Neural progenitor cell (in vitro differentiated cells): ENCODE data around the gene SPATC1L. TPM values are rescaled to one million over a fixed set of nuclear protein-coding genes. Genes with fewer than 3 reads are reported as not detected.
A peak's percentile ranks its signal among the peaks of the same experiment; 100 is the strongest.
"Not testable (repeated sequence)": the region's sequence is repeated elsewhere in the genome, so short reads cannot be mapped to it uniquely, and the experiment has no call there.

ENCODE experiments used
- DNase-seq: peaks from one replicate; pipeline ENCODE4 v3.0.0-alpha.2; 2016; ENCODE audit warnings: low spot score
- H2AFZ ChIP-seq: fragments of 200-600 bp; sonication (generic); replicated peaks from 2 replicates; pipeline ENCODE4 v1.6.1; 2016; ENCODE audit warnings: antibody characterized with exemption
- H3F3A ChIP-seq: fragments of 200-600 bp; sonication (generic); 2 replicates; pipeline ENCODE4 v1.6.1; 2016; ENCODE audit warnings: antibody characterized with exemption, low read depth
- H3K27ac ChIP-seq: fragments of 200-600 bp; sonication (generic); 2 replicates; pipeline ENCODE4 v1.5.1; 2016; ENCODE audit warnings: mild to moderate bottlenecking
- H3K27me3 ChIP-seq: fragments of 200-600 bp; sonication (generic); 2 replicates; pipeline ENCODE4 v1.6.1; 2016; ENCODE audit warnings: mild to moderate bottlenecking, moderate library complexity
- H3K36me3 ChIP-seq: fragments of 200-600 bp; sonication (generic); 2 replicates; pipeline ENCODE4 v1.5.1; 2016
- H3K4me1 ChIP-seq: fragments of 200-600 bp; sonication (generic); 2 replicates; pipeline ENCODE4 v1.6.1; 2016; ENCODE audit warnings: mixed run types
- H3K4me2 ChIP-seq: fragments of 200-600 bp; sonication (generic); 2 replicates; pipeline ENCODE4 v1.6.1; 2016
- H3K4me3 ChIP-seq: fragments of 200-600 bp; sonication (generic); 2 replicates; pipeline ENCODE4 v1.5.1; 2016
- H3K79me2 ChIP-seq: fragments of 200-600 bp; sonication (generic); 2 replicates; pipeline ENCODE4 v1.6.1; 2016; ENCODE audit warnings: low read depth
- H3K9ac ChIP-seq: fragments of 200-600 bp; sonication (generic); 2 replicates; pipeline ENCODE4 v1.6.1; 2016
- H3K9me3 ChIP-seq: fragments of 200-600 bp; sonication (generic); 2 replicates; pipeline ENCODE4 v1.5.1; 2016; ENCODE audit warnings: low read depth
- H4K20me1 ChIP-seq: fragments of 200-600 bp; sonication (generic); 2 replicates; pipeline ENCODE4 v1.6.1; 2016; ENCODE audit warnings: low read depth
- H3K27ac Mint-ChIP-seq: 3 replicates; pipeline ENCODE4 v1.8.0; 2021; ENCODE audit warnings: mixed read lengths
- H3K27me3 Mint-ChIP-seq: 2 replicates; pipeline ENCODE4 v1.8.0; 2022; ENCODE audit warnings: low read depth, mild to moderate bottlenecking, inconsistent platforms, moderate library complexity, mixed read lengths; ENCODE audit not compliant: insufficient read depth
- H3K36me3 Mint-ChIP-seq: 3 replicates; pipeline ENCODE4 v1.8.0; 2021; ENCODE audit warnings: mixed read lengths
- H3K4me1 Mint-ChIP-seq: 3 replicates; pipeline ENCODE4 v1.8.0; 2021; ENCODE audit warnings: mixed read lengths
- H3K4me3 Mint-ChIP-seq: 3 replicates; pipeline ENCODE4 v1.8.0; 2021; ENCODE audit warnings: mild to moderate bottlenecking, moderate library complexity, mixed read lengths
- H3K9me3 Mint-ChIP-seq: 3 replicates; pipeline ENCODE4 v1.8.0; 2020; ENCODE audit warnings: mixed read lengths
- EZH2 ChIP-seq: fragments of 200-600 bp; sonication (generic); IDR thresholded peaks from 2 replicates; pipeline ENCODE4 v1.6.1; 2017; ENCODE audit warnings: antibody characterized with exemption, mild to moderate bottlenecking, moderate library complexity
- EZH2phosphoT487 ChIP-seq: fragments of 200-600 bp; sonication (generic); IDR thresholded peaks from 2 replicates; pipeline ENCODE4 v1.6.1; 2017; ENCODE audit warnings: antibody characterized with exemption
- total RNA-seq: library from RNA; depleted of rRNA; stranded (reverse); fragments of >200 nt; gene quantifications from 2 replicates; pipeline ENCODE4 v1.2.3, GENCODE V29; 2015; ENCODE audit warnings: low replicate concordance
- TF ChIP-seq, protein P1 (sequence below): fragments of 200-600 bp; sonication (generic); IDR thresholded peaks from 2 replicates; pipeline ENCODE4 v1.5.1; 2017; ENCODE audit warnings: antibody characterized with exemption, mild to moderate bottlenecking

The SPATC1L gene
- total RNA-seq, 1 donor from 2014 or later, result 5.1 TPM

DNA sequence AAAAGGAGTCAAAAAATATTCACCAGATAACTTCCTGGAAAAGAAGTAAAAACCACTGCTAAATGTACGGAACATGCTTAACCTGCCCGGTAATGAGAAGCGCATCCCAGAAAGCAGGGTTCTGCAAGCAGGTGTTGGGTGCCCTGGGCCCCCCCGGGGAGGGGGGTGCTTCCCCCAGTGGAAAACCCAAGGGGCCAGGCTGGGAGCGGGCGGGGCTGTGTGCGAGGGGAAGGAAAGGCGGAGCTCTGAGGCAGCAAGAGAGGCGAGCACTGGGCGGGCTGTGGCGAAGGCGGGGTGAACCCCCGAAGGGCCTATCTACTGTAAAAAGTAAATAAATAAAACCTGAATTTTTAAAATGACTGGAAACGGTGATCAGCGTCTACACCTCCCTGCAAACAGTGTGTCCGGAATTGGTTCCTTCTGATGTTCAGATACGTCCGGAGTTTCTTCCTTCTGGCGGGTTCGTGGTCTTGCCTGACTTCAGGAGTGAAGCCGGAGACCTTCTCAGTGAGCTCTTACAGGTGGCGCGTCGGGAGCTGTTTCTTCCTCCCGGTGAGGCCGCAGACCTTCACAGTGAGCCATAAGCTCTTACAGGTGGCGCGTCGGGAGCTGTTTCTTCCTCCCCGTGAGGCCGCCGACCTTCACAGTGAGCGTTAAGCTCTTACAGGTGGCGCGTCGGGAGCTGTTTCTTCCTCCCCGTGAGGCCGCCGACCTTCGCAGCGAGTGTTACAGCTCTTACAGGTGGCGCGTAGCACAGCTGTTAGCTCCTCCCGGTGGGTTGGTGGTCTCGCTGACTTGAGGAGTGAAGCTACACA lies 42.3 kb downstream of the SPATC1L start:
- H2AFZ ChIP-seq, result no peak overlapping the region
- no peaks in the 10 kb centered on the region for H4K20me1 ChIP-seq
- H3K79me2 ChIP-seq, result no peaks in the 10 kb centered on the region
- H3K9me3 Mint-ChIP-seq, result peaks cover 2% of the 10 kb centered on the region
- peak; percentile 37 for DNase-seq
- peaks cover 4% of the 10 kb centered on the region for H3F3A ChIP-seq
- TF ChIP-seq, protein P1, sequence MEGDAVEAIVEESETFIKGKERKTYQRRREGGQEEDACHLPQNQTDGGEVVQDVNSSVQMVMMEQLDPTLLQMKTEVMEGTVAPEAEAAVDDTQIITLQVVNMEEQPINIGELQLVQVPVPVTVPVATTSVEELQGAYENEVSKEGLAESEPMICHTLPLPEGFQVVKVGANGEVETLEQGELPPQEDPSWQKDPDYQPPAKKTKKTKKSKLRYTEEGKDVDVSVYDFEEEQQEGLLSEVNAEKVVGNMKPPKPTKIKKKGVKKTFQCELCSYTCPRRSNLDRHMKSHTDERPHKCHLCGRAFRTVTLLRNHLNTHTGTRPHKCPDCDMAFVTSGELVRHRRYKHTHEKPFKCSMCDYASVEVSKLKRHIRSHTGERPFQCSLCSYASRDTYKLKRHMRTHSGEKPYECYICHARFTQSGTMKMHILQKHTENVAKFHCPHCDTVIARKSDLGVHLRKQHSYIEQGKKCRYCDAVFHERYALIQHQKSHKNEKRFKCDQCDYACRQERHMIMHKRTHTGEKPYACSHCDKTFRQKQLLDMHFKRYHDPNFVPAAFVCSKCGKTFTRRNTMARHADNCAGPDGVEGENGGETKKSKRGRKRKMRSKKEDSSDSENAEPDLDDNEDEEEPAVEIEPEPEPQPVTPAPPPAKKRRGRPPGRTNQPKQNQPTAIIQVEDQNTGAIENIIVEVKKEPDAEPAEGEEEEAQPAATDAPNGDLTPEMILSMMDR, result no peak
- TF ChIP-seq EZH2phosphoT487 (peak; percentile 58), EZH2 (peak; percentile 82)
- H3K4me1 Mint-ChIP-seq, result peaks cover 13% of the 10 kb centered on the region
- H3K27ac Mint-ChIP-seq, result no peak overlapping the region
- H3K9me3 ChIP-seq, result no peaks in the 10 kb centered on the region
- no peaks in the 10 kb centered on the region for H3K36me3 Mint-ChIP-seq
- peak overlapping the region; percentile 54 for H3K4me2 ChIP-seq
- no peak overlapping the region for H3K27ac ChIP-seq
- peak overlapping the region; percentile 28 for H3K4me3 ChIP-seq
- no peaks in the 10 kb centered on the region for H3K36me3 ChIP-seq
- no peak overlapping the region for H3K4me3 Mint-ChIP-seq
- H3K27me3 Mint-ChIP-seq, result peaks cover 13% of the 10 kb centered on the region
- H3K27me3 ChIP-seq, result peaks cover 46% of the 10 kb centered on the region
- no peak overlapping the region for H3K9ac ChIP-seq
- H3K4me1 ChIP-seq, result no peaks in the 10 kb centered on the region

DNA sequence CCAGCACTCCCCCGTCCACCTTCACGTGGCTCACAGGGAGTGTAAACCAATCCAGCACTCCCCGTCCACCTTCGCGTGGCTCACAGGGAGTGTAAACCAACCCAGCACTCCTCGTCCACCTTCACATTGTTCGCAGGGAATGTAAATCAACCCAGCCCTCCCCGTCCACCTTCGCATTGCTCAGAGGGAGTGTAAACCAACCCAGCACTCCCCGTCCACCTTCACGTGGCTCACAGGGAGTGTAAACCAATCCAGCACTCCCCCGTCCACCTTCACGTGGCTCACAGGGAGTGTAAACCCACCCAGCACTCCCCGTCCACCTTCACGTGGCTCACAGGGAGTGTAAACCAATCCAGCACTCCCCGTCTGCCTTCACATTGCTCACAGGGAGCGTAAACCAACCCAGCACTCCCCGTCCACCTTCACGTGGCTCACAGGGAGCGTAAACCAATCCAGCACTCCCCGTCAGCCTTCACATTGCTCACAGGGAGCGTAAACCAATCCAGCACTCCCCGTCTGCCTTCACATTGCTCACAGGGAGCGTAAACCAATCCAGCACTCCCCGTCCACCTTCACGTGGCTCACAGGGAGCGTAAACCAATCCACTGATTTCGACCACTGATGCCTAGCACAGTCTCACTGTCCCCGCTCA lies 43.8 kb downstream of the SPATC1L start:
- H3F3A ChIP-seq, DNase-seq, H3K9me3 ChIP-seq, H3K79me2 ChIP-seq, H3K9me3 Mint-ChIP-seq, H3K4me1 ChIP-seq, H3K27ac ChIP-seq, H3K4me3 ChIP-seq, H4K20me1 ChIP-seq, H3K36me3 Mint-ChIP-seq, H3K36me3 ChIP-seq, H3K9ac ChIP-seq, H3K4me3 Mint-ChIP-seq, H2AFZ ChIP-seq: not testable (repeated sequence)
- peak overlapping the region; percentile 60 for H3K27ac Mint-ChIP-seq
- H3K27me3 Mint-ChIP-seq, result peaks cover 13% of the 10 kb centered on the region
- peaks cover 14% of the 10 kb centered on the region for H3K4me1 Mint-ChIP-seq
- H3K4me2 ChIP-seq, result peak overlapping the region; percentile 27
- H3K27me3 ChIP-seq, result peaks cover 46% of the 10 kb centered on the region

DNA sequence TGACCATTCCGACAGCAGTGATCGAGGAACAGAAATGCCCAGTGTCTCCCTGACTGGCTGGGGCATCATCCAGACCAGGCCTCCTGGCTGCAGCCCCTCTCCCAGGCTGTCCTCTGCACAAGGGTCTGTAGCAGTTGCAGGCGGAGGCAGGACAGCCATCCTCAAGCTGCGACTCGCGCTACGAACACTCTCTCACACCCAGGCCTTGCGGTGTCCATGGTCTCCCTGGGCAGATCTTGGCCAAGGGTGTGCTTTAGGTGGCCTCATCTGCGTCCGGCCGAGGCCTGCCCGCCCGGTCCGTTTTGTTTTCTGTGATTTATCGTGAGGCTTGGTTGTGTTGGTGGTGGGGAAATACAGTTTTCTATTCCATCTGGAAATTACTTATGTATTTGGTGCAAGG lies 44.6 kb downstream of the SPATC1L start:
- no peak overlapping the region for H3K4me3 ChIP-seq
- peaks cover 1% of the 10 kb centered on the region for H3F3A ChIP-seq
- peaks cover 46% of the 10 kb centered on the region for H3K27me3 ChIP-seq
- no peaks in the 10 kb centered on the region for H3K4me1 ChIP-seq
- no peak overlapping the region for H3K4me2 ChIP-seq
- no peak overlapping the region for H3K27ac ChIP-seq
- Mint-ChIP-seq H3K4me1 (peaks cover 12% of the 10 kb centered on the region), H3K4me3 (no peak overlapping the region), H3K27ac (no peak overlapping the region), H3K36me3 (no peaks in the 10 kb centered on the region), H3K27me3 (peaks cover 17% of the 10 kb centered on the region), H3K9me3 (peaks cover 5% of the 10 kb centered on the region)
- no peak overlapping the region for H2AFZ ChIP-seq
- H3K36me3 ChIP-seq, result no peaks in the 10 kb centered on the region
- no peaks in the 10 kb centered on the region for H3K9me3 ChIP-seq
- H4K20me1 ChIP-seq, result no peaks in the 10 kb centered on the region
- no peaks in the 10 kb centered on the region for H3K79me2 ChIP-seq
- TF ChIP-seq EZH2phosphoT487, result no peak
- no peak for TF ChIP-seq EZH2
- TF ChIP-seq, protein P1, result no peak
- no peak for DNase-seq
- no peak overlapping the region for H3K9ac ChIP-seq
